B cell (primary cell): ENCODE measurements around the gene KCNH3. TPM values are rescaled to one million over a fixed set of nuclear protein-coding genes. Genes with fewer than 3 reads are reported as not detected.

ENCODE experiments used
- ATAC-seq: fragments of 200-7000 bp; cut with Tn5 transposase; one replicate; pipeline ENCODE4 v1.10.0; 2021; ENCODE audit warnings: low read depth, mild to moderate bottlenecking, moderate number of reproducible peaks, moderate library complexity
- CTCF ChIA-PET: fragments of 350-600 bp; sonication (Branson Sonifier 250); formaldehyde crosslinking; loops from one replicate; lab custom pipeline; 2021; ENCODE audit warnings: antibody characterized with exemption, inconsistent platforms; lab: Charles Lee
- POLR2A ChIA-PET: fragments of 350-600 bp; sonication (Branson Sonifier 250); formaldehyde crosslinking; loops from one replicate; lab custom pipeline; 2021; ENCODE audit warnings: antibody characterized with exemption; lab: Charles Lee
- DNase-seq: peaks from one replicate; pipeline ENCODE4 v3.0.0; 2013
- H2AFZ ChIP-seq: 2 replicates; pipeline ENCODE4 v1.6.1; 2012; ENCODE audit warnings: mild to moderate bottlenecking, low read depth, low read length; ENCODE audit not compliant: insufficient read depth, poor library complexity, severe bottlenecking
- H3K27ac ChIP-seq, 2 donors: 1 replicate in 1 of 2; 2 replicates in 1 of 2; pipeline ENCODE4 v1.5.1; 2012 to 2013; ENCODE audit warnings: low read length in 2 of 2, mild to moderate bottlenecking in 2 of 2, moderate library complexity in 1 of 2
- H3K27me3 ChIP-seq, 4 experiments: fragments of 200-600 bp in 1 of 4; sonication (generic) in 1 of 4; replicated peaks in 1 of 4; 1 replicate in 2 of 4; 2 replicates in 2 of 4; pipeline versions ENCODE4 v1.6.1 to v1.7.0; 2013 to 2016; ENCODE audit warnings: low read length in 3 of 4, mild to moderate bottlenecking in 2 of 4, mixed read lengths in 1 of 4, moderate library complexity in 1 of 4; ENCODE audit not compliant: insufficient read depth in 4 of 4, control insufficient read depth in 3 of 4; ENCODE audit errors: control extremely low read depth in 1 of 4
- H3K36me3 ChIP-seq, 2 experiments: replicated peaks in 1 of 2; 1 replicate in 1 of 2; 2 replicates in 1 of 2; pipeline versions ENCODE4 v1.6.1 to v1.7.1; 2013; ENCODE audit warnings: low read length in 1 of 2; ENCODE audit not compliant: insufficient read depth in 2 of 2, control insufficient read depth in 1 of 2; ENCODE audit errors: control extremely low read depth in 1 of 2, extremely low read depth in 1 of 2
- H3K4me1 ChIP-seq, 2 donors: fragments of 200-600 bp in 1 of 2; sonication (generic) in 1 of 2; 1 replicate in 1 of 2; 2 replicates in 1 of 2; pipeline versions ENCODE4 v1.5.1 to v1.6.1; 2013 to 2017; ENCODE audit warnings: low read length in 2 of 2; ENCODE audit not compliant: control insufficient read depth in 2 of 2, insufficient read depth in 2 of 2
- H3K4me2 ChIP-seq: replicated peaks from 2 replicates; pipeline ENCODE3; 2012; ENCODE audit warnings: mild to moderate bottlenecking, low read depth, low read length; ENCODE audit not compliant: poor library complexity, severe bottlenecking
- H3K4me3 ChIP-seq, 5 experiments: fragments of 200-600 bp in 1 of 5; sonication (generic) in 1 of 5; 1 replicate in 3 of 5; 2 replicates in 2 of 5; pipeline versions ENCODE4 v1.5.1 to v1.7.0; 2011 to 2016; ENCODE audit warnings: low read length in 4 of 5, mild to moderate bottlenecking in 4 of 5, low read depth in 2 of 5, control low read depth in 1 of 5, moderate library complexity in 1 of 5; ENCODE audit not compliant: insufficient read depth in 1 of 5; ENCODE audit errors: control extremely low read depth in 1 of 5, extremely low read depth in 1 of 5
- H3K79me2 ChIP-seq: fragments of 200-600 bp; sonication (generic); one replicate; pipeline ENCODE4 v1.6.0; 2016; ENCODE audit warnings: low read length; ENCODE audit not compliant: control insufficient read depth, insufficient read depth
- H3K9ac ChIP-seq: fragments of 200-600 bp; sonication (generic); 2 replicates; pipeline ENCODE4 v1.6.1; 2017; ENCODE audit warnings: mild to moderate bottlenecking, low read length, moderate library complexity
- H3K9me3 ChIP-seq, 3 donors: one replicate each; pipeline versions ENCODE4 v1.6.1 to v1.7.1; 2013; ENCODE audit warnings: low read length in 2 of 3; ENCODE audit not compliant: control insufficient read depth in 2 of 3, insufficient read depth in 1 of 3; ENCODE audit errors: control extremely low read depth in 1 of 3
- H4K20me1 ChIP-seq: 2 replicates; pipeline ENCODE4 v1.6.0; 2012; ENCODE audit warnings: mild to moderate bottlenecking, low read length; ENCODE audit not compliant: insufficient read depth, control insufficient read depth, poor library complexity, severe bottlenecking
- H3K27ac Mint-ChIP-seq: one replicate; pipeline ENCODE4 v1.8.0; 2021; ENCODE audit warnings: mixed read lengths
- H3K27me3 Mint-ChIP-seq: one replicate; pipeline ENCODE4 v1.8.0; 2021; ENCODE audit warnings: mixed read lengths
- H3K4me1 Mint-ChIP-seq: one replicate; pipeline ENCODE4 v1.8.0; 2021; ENCODE audit warnings: mixed read lengths
- H3K4me3 Mint-ChIP-seq: one replicate; pipeline ENCODE4 v1.8.0; 2021; ENCODE audit warnings: mixed read lengths
- H3K9me3 Mint-ChIP-seq: one replicate; pipeline ENCODE4 v1.8.0; 2022; ENCODE audit warnings: mixed read lengths; ENCODE audit not compliant: insufficient read depth
- CTCF ChIP-seq: fragments of 200-600 bp; IDR thresholded peaks from one replicate; pipeline ENCODE4 v1.8.0; 2022; ENCODE audit warnings: antibody characterized with exemption, mild to moderate bottlenecking
- EZH2 ChIP-seq: IDR thresholded peaks from 2 replicates; pipeline ENCODE4 v1.6.1; 2012; ENCODE audit warnings: borderline replicate concordance, low read depth, mild to moderate bottlenecking, moderate library complexity, low read length; ENCODE audit not compliant: insufficient read depth, poor library complexity, severe bottlenecking
- WGBS: methylation state at CpG from one replicate; pipeline ENCODE4 v1.1.5; 2013; ENCODE audit warnings: missing lambda C conversion rate; ENCODE audit not compliant: insufficient coverage; 5-methylcytosine and 5-hydroxymethylcytosine counted together
- intact Hi-C: fragments of 100-400 bp; cut with micrococcal nuclease; formaldehyde crosslinking; loops from one replicate; pipeline ENCODE4 v1.10.0; 2022
- polyA plus RNA-seq: library from polyadenylated mRNA; depleted of rRNA; stranded (reverse); fragments of >200 nt; gene quantifications from 2 replicates; pipeline ENCODE4 v1.2.3, GENCODE V29; 2012
- total RNA-seq, 2 donors: library from RNA; stranded (reverse); fragments of 120-200 nt in 1 of 2; gene quantifications; 1 replicate in 1 of 2; 2 replicates in 1 of 2; pipeline versions ENCODE4 v1.2.3 to v1.2.4, GENCODE V29; 2013 to 2022

KCNH3 gene
- total and polyA plus RNA-seq, 2 donors (not counting 1 experiment from before 2014, with no cell fraction given) = 0.49 to 0.54 TPM

- ATAC-seq = no peak
- no peak for DNase-seq
- H3K27me3 ChIP-seq = no peaks in the 10 kb centered on the region
- H2AFZ ChIP-seq = no peak overlapping the region
- H3K27ac Mint-ChIP-seq = no peak overlapping the region
- no peak overlapping the region for H3K4me3 ChIP-seq
- peaks cover 13% of the 10 kb centered on the region for H3K79me2 ChIP-seq
- H3K36me3 ChIP-seq = peaks cover 0 to 6% of the 10 kb centered on the region in 2 experiments
- H3K4me2 ChIP-seq = no peak overlapping the region
- intact Hi-C loops = no loop called here
- 97% methylated on average over 6 of the region's 9 CpGs for WGBS
- H3K27me3 Mint-ChIP-seq = no peaks in the 10 kb centered on the region
- H3K4me1 Mint-ChIP-seq = peaks cover 5% of the 10 kb centered on the region
- POLR2A ChIA-PET = no interaction called here
- no peak overlapping the region for H3K9ac ChIP-seq
- no peak overlapping the region for H3K4me3 Mint-ChIP-seq
- CTCF ChIA-PET = interaction anchor here (1.0 to 1.3 kb wide), 2 partner anchors 64 to 219 kb away, joined by 4 read pairs; no protein-coding TSS in a partner anchor
- H4K20me1 ChIP-seq = peaks cover 15% of the 10 kb centered on the region
- H3K9me3 Mint-ChIP-seq = no peaks in the 10 kb centered on the region
- H3K27ac ChIP-seq = no peak overlapping the region
- no peaks in the 10 kb centered on the region for H3K9me3 ChIP-seq
- TF ChIP-seq CTCF (no peak), EZH2 (no peak)
- H3K4me1 ChIP-seq = no peaks in the 10 kb centered on the region
Measured at GRCh38 chr12:49577589-49578315, 38.9 kb downstream of the KCNH3 start.

- WGBS = 92% methylated on average over 9 of the region's 13 CpGs
- ATAC-seq = no peak
- Mint-ChIP-seq H3K4me1 (peaks cover 5% of the 10 kb centered on the region), H3K4me3 (no peak overlapping the region), H3K27me3 (no peaks in the 10 kb centered on the region), H3K27ac (no peak overlapping the region), H3K9me3 (no peaks in the 10 kb centered on the region)
- Histone ChIP-seq H3K27me3 (no peaks in the 10 kb centered on the region), H3K9ac (no peak overlapping the region), H2AFZ (no peak overlapping the region), H3K36me3 (peaks cover 0 to 5% of the 10 kb centered on the region in 2 experiments), H3K4me1 (no peaks in the 10 kb centered on the region), H3K79me2 (peaks cover 8% of the 10 kb centered on the region), H3K4me2 (no peak overlapping the region), H3K4me3 (no peak overlapping the region), H3K9me3 (no peaks in the 10 kb centered on the region), H4K20me1 (peaks cover 15% of the 10 kb centered on the region), H3K27ac (no peak overlapping the region)
- TF ChIP-seq EZH2 (no peak), CTCF (no peak)
- ChIA-PET POLR2A (interaction anchor here (0.7 kb wide), 2 partner anchors 190 to 236 kb away, joined by 6 read pairs; no protein-coding TSS in a partner anchor), CTCF (interaction anchor here (0.6 to 3.0 kb wide), 4 partner anchors 9 to 290 kb away, joined by 3 to 14 read pairs (median 4); no protein-coding TSS in a partner anchor)
- intact Hi-C loops = no loop called here
- DNase-seq = no peak
Measured at GRCh38 chr12:49578471-49579112, 39.8 kb downstream of the KCNH3 start.
